Right lobe of liver (tissue), 6 donors: ENCODE measurements around the gene METTL25. TPM values are rescaled to one million over a fixed set of nuclear protein-coding genes. Genes with fewer than 3 reads are reported as not detected.

Experiments used
- ATAC-seq, 4 donors: fragments of 200-7000 bp; cut with Tn5 transposase; one replicate each; pipeline ENCODE4 v1.9.1; 2020; ENCODE audit warnings: mild to moderate bottlenecking in 4 of 4, moderate library complexity in 4 of 4
- DNase-seq, 3 donors: peaks; one replicate each; pipeline ENCODE4 v3.0.0-alpha.2; 2020
- H3K27ac ChIP-seq, 3 donors: fragments of 200-600 bp; one replicate each; pipeline ENCODE4 v1.8.0; 2022
- H3K27me3 ChIP-seq, 2 donors: fragments of 200-600 bp; one replicate each; pipeline ENCODE4 v1.8.0; 2022
- H3K36me3 ChIP-seq, 4 donors: fragments of 200-600 bp; sonication (generic) in 1 of 4; one replicate each; pipeline versions ENCODE4 v1.5.1 to v1.8.0; 2017 to 2022; ENCODE audit warnings: control low read depth in 1 of 4
- H3K4me1 ChIP-seq, 4 donors: fragments of 200-600 bp; sonication (generic) in 1 of 4; one replicate each; pipeline versions ENCODE4 v1.5.1 to v1.8.0; 2017 to 2022; ENCODE audit warnings: control low read depth in 1 of 4
- H3K4me3 ChIP-seq, 3 donors: fragments of 200-600 bp; one replicate each; pipeline ENCODE4 v1.8.0; 2022
- H3K9me3 ChIP-seq, 4 donors: fragments of 200-600 bp; sonication (generic) in 1 of 4; one replicate each; pipeline versions ENCODE4 v1.5.1 to v1.8.0; 2017 to 2022; ENCODE audit warnings: control low read depth in 1 of 4
- CTCF ChIP-seq, 4 donors: fragments of 200-600 bp in 3 of 4; fragments of 450-650 bp in 1 of 4; IDR thresholded peaks; one replicate each; pipeline versions ENCODE4 v1.5.1 to v1.8.0; 2016 to 2022; ENCODE audit warnings: antibody characterized with exemption in 4 of 4, mild to moderate bottlenecking in 2 of 4
- POLR2A ChIP-seq: fragments of 450-650 bp; IDR thresholded peaks from one replicate; pipeline ENCODE4 v1.6.1; 2017; ENCODE audit warnings: antibody characterized with exemption, mild to moderate bottlenecking
- WGBS: methylation state at CpG from one replicate; pipeline ENCODE4 v1.1.6; 2018; ENCODE audit warnings: low coverage, low lambda C conversion rate; ENCODE audit not compliant: insufficient coverage; ENCODE audit errors: missing lambda C conversion rate; 5-methylcytosine and 5-hydroxymethylcytosine counted together
- intact Hi-C, 2 donors: fragments of 100-400 bp; cut with DNase I; formaldehyde crosslinking; loops; one replicate each; pipeline versions ENCODE4 v1.11.2 to v1.14.1; 2022
- total RNA-seq, 6 experiments: library from RNA; depleted of rRNA in 2 of 6; stranded (reverse); fragments of >200 nt in 2 of 6; fragmentation: NEBNext Ultra II Directional in 3 of 6; extraction: Animal tissue kit (Norgen Biotek cat#: 25700) in 3 of 6; gene quantifications; one replicate each; pipeline versions ENCODE4 v1.1.0 to v1.2.4, GENCODE V29; 2016 to 2023
- donor health status: DM: no; HTN: yes; CAD: no.
- donor health status: DM: no; HTN: no; CAD: no.
- donor health status: DM: no; HTN: no; CAD: no.
- donor health status: DM: no; HTN: yes; CAD: no.
- donor health status: DM: no; HTN: yes; CAD: no.

Gene METTL25
- total RNA-seq, 6 experiments from 2014 or later, result 3.1 to 9.8 (median 5.4) TPM

DNA sequence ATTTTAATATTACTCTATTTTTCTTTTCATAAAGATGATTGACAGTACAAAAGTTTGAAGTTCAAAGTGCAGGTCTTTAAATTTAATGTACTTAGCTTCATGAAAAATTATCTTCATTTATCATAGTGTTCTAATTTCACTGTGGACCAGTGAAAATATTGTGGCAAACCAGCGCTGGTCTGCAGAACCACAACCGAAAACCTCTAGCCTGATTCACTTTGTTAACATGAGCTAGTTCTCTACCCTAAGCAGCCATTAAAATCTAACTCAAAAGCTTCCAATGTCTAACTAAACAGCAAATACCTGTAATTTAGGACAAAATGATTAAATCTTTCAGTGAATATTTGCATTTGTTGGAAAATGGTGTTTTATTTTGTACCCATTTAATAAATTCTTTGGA, 167.3 kb downstream of the METTL25 start:
- 92% methylated on average over 2 of the region's 2 CpGs for WGBS

GRCh38 chr12:82527165-82527780, 168.9 kb downstream of the METTL25 start:
- Histone ChIP-seq H3K27ac (no peak overlapping the region), H3K9me3 (no peaks in the 10 kb centered on the region), H3K4me1 (peaks cover 0 to 26% (median 10%) of the 10 kb centered on the region in 4 donors), H3K27me3 (no peaks in the 10 kb centered on the region), H3K4me3 (no peak overlapping the region), H3K36me3 (no peaks in the 10 kb centered on the region)
- 2% methylated on average over 5 of the region's 5 CpGs for WGBS
- DNase-seq (no peak), ATAC-seq (peak; percentile 56 to 72 (median 68))
- intact Hi-C loops, result loop anchor here in 1 of 2 donors (10.0 kb wide), 1 partner anchor 98 kb away; no protein-coding TSS in a partner anchor
- peak; percentile 82 to 90 (median 87) for TF ChIP-seq CTCF (IDR thresholded peaks at IDR 0.05)
- no peak for TF ChIP-seq POLR2A

More for the DNA sequence above, 167.3 kb downstream of the METTL25 start:
- H3K27ac ChIP-seq, result no peak overlapping the region
- H3K27me3 ChIP-seq, result no peaks in the 10 kb centered on the region
- intact Hi-C loops, result loop anchor here in 1 of 2 donors (10.0 kb wide), 1 partner anchor 99 kb away; no protein-coding TSS in a partner anchor
- no peak overlapping the region for H3K4me3 ChIP-seq
- no peaks in the 10 kb centered on the region for H3K36me3 ChIP-seq
- no peaks in the 10 kb centered on the region for H3K9me3 ChIP-seq
- TF ChIP-seq CTCF (IDR thresholded peaks at IDR 0.05) (no peak), POLR2A (no peak)
- ATAC-seq (no peak), DNase-seq (no peak)
- peaks cover 0 to 25% (median 9%) of the 10 kb centered on the region in 4 donors for H3K4me1 ChIP-seq

Other genes with a start within 250 kb of the METTL25 start
- 10 to 100 TPM in 5 of 6 experiments, 1 to 10 TPM in 1; 9.1 to 22.9 (median 12.1) TPM for gene CCDC59, start 142 bp upstream of the METTL25 start, total RNA-seq